ENCODE measurements around the gene KHDC4. TPM values are rescaled to one million over a fixed set of nuclear protein-coding genes. Genes with fewer than 3 reads are reported as not detected.

The KHDC4 gene
- total and polyA plus RNA-seq, 2 donors (not counting 1 experiment from before 2014, with no cell fraction given) = 24.6 to 25.4 TPM

- Histone ChIP-seq H3K4me1 (ENCODE audit: control insufficient read depth, extremely low read depth, insufficient read depth, low read length) (peaks cover 3% of the 10 kb centered on the region), H3K36me3 (ENCODE audit: control insufficient read depth, insufficient read depth, low read length) (no peaks in the 10 kb centered on the region), H3K9ac (ENCODE audit: insufficient read depth, low read length) (no peak overlapping the region), H3K4me3 (replicated peaks in 1 of 4; ENCODE audit: control extremely low read depth in 1 of 4, insufficient read depth in 1 of 4, low read depth in 3 of 4, low read length in 4 of 4) (no peak overlapping the region), H4K20me1 (ENCODE audit: control insufficient read depth, extremely low read depth, insufficient read depth, low read length) (no peaks in the 10 kb centered on the region), H3K4me2 (ENCODE audit: extremely low read depth, insufficient read depth, low read length) (no peak overlapping the region), H2AFZ (ENCODE audit: low read length) (no peak overlapping the region), H3K79me2 (ENCODE audit: control insufficient read depth, insufficient read depth, low read length) (no peaks in the 10 kb centered on the region), H3K27me3 (ENCODE audit: control insufficient read depth, insufficient read depth, low read length) (no peaks in the 10 kb centered on the region), H3K27ac (ENCODE audit: insufficient read depth, low read length) (no peak overlapping the region), H3K9me3 (ENCODE audit: control insufficient read depth, insufficient read depth, low read depth, low read length) (no peaks in the 10 kb centered on the region)
- TF ChIP-seq CTCF (conservative IDR thresholded peaks at IDR 0.05 in 1 of 2, IDR thresholded peaks at IDR 0.05 in 1 of 2; ENCODE audit: low read depth in 1 of 2, low read length in 2 of 2) (no peak), EZH2 (IDR thresholded peaks at IDR 0.05; ENCODE audit: low read length, missing control alignments) (no peak)
- peak; percentile 44 to 81 for DNase-seq (ENCODE audit: low read depth in 2 of 2)
Observed at GRCh38 chr1:155873860-155874259, 60.4 kb downstream of the KHDC4 start.

GRCh38 chr1:155872527-155872926 lies 61.7 kb downstream of the KHDC4 start:
- no peak for DNase-seq (ENCODE audit: low read depth in 2 of 2)
- peaks cover 3% of the 10 kb centered on the region for H3K36me3 ChIP-seq (ENCODE audit: control insufficient read depth, insufficient read depth, low read length)
- H3K9ac ChIP-seq (ENCODE audit: insufficient read depth, low read length) = no peak overlapping the region
- H3K27me3 ChIP-seq (ENCODE audit: control insufficient read depth, insufficient read depth, low read length) = no peaks in the 10 kb centered on the region
- no peak overlapping the region for H3K4me3 ChIP-seq (replicated peaks in 1 of 4; ENCODE audit: control extremely low read depth in 1 of 4, insufficient read depth in 1 of 4, low read depth in 3 of 4, low read length in 4 of 4)
- H2AFZ ChIP-seq (ENCODE audit: low read length) = no peak overlapping the region
- H4K20me1 ChIP-seq (ENCODE audit: control insufficient read depth, extremely low read depth, insufficient read depth, low read length) = no peaks in the 10 kb centered on the region
- H3K4me2 ChIP-seq (ENCODE audit: extremely low read depth, insufficient read depth, low read length) = no peak overlapping the region
- peaks cover 3% of the 10 kb centered on the region for H3K4me1 ChIP-seq (ENCODE audit: control insufficient read depth, extremely low read depth, insufficient read depth, low read length)
- no peaks in the 10 kb centered on the region for H3K79me2 ChIP-seq (ENCODE audit: control insufficient read depth, insufficient read depth, low read length)
- no peak for TF ChIP-seq CTCF (conservative IDR thresholded peaks at IDR 0.05 in 1 of 2, IDR thresholded peaks at IDR 0.05 in 1 of 2; ENCODE audit: low read depth in 1 of 2, low read length in 2 of 2)
- TF ChIP-seq EZH2 (IDR thresholded peaks at IDR 0.05; ENCODE audit: low read length, missing control alignments) = no peak
- no peak overlapping the region for H3K27ac ChIP-seq (ENCODE audit: insufficient read depth, low read length)
- H3K9me3 ChIP-seq (ENCODE audit: control insufficient read depth, insufficient read depth, low read depth, low read length) = no peaks in the 10 kb centered on the region

GRCh38 chr1:155871390-155871789 lies 62.8 kb downstream of the KHDC4 start:
- Histone ChIP-seq H3K4me3 (replicated peaks in 1 of 4; ENCODE audit: control extremely low read depth in 1 of 4, insufficient read depth in 1 of 4, low read depth in 3 of 4, low read length in 4 of 4) (no peak overlapping the region), H2AFZ (ENCODE audit: low read length) (no peak overlapping the region), H3K9ac (ENCODE audit: insufficient read depth, low read length) (no peak overlapping the region), H3K4me2 (ENCODE audit: extremely low read depth, insufficient read depth, low read length) (no peak overlapping the region), H3K27ac (ENCODE audit: insufficient read depth, low read length) (no peak overlapping the region), H3K27me3 (ENCODE audit: control insufficient read depth, insufficient read depth, low read length) (no peaks in the 10 kb centered on the region), H4K20me1 (ENCODE audit: control insufficient read depth, extremely low read depth, insufficient read depth, low read length) (no peaks in the 10 kb centered on the region), H3K4me1 (ENCODE audit: control insufficient read depth, extremely low read depth, insufficient read depth, low read length) (peaks cover 3% of the 10 kb centered on the region), H3K79me2 (ENCODE audit: control insufficient read depth, insufficient read depth, low read length) (no peaks in the 10 kb centered on the region), H3K36me3 (ENCODE audit: control insufficient read depth, insufficient read depth, low read length) (peaks cover 3% of the 10 kb centered on the region), H3K9me3 (ENCODE audit: control insufficient read depth, insufficient read depth, low read depth, low read length) (no peaks in the 10 kb centered on the region)
- TF ChIP-seq CTCF (conservative IDR thresholded peaks at IDR 0.05 in 1 of 2, IDR thresholded peaks at IDR 0.05 in 1 of 2; ENCODE audit: low read depth in 1 of 2, low read length in 2 of 2) = no peak
- no peak for TF ChIP-seq EZH2 (IDR thresholded peaks at IDR 0.05; ENCODE audit: low read length, missing control alignments)
- peak; percentile 32 to 33 for DNase-seq (ENCODE audit: low read depth in 2 of 2)
